ENCODE measurements around the gene GLIPR2. TPM values are rescaled to one million over a fixed set of nuclear protein-coding genes. Genes with fewer than 3 reads are reported as not detected.

Gene GLIPR2
- total and polyA plus RNA-seq, 2 of the 4 experiments (the other 2 are of a cell fraction): 35.8 to 43.3 TPM

- no peak overlapping the region for H4K8ac ChIP-seq (ENCODE audit: low read depth in 2 of 2, low read length in 2 of 2)
- H2AK9ac ChIP-seq (replicated peaks; ENCODE audit: low read depth, low read length, poor library complexity): no peak overlapping the region
- H3K9me3 ChIP-seq (ENCODE audit: control insufficient read depth, insufficient read depth, low read length): no peaks in the 10 kb centered on the region
- peak; percentile 56 for ATAC-seq (ENCODE audit: low read depth)
- no peak overlapping the region for H3K4me2 ChIP-seq (ENCODE audit: low read depth, low read length)
- in situ Hi-C loops (cut with MboI; ENCODE audit: low sequenced_read_pairs) (no loop called here), intact Hi-C loops (cut with micrococcal nuclease) (no loop called here), dilution Hi-C loops (cut with HindIII; ENCODE audit: low sequenced_read_pairs, unreplicated experiment) (no loop called here)
- no peak overlapping the region for H3K4me3 ChIP-seq (ENCODE audit: insufficient read depth, low read depth, low read length)
- H3K9me1 ChIP-seq (ENCODE audit: insufficient read depth, low read length): peaks cover 7% of the 10 kb centered on the region
- H3K18ac ChIP-seq (ENCODE audit: low read depth, low read length): no peak overlapping the region
- no peak overlapping the region; the same call in 1 of the 2 replicates for H3K4ac ChIP-seq (ENCODE audit: low read depth, low read length)
- H2BK120ac ChIP-seq (ENCODE audit: low read depth, low read length): no peak overlapping the region
- no peak overlapping the region for H2AK5ac ChIP-seq (ENCODE audit: low read depth, low read length)
- no peak overlapping the region for H3K27ac ChIP-seq (ENCODE audit: insufficient read depth, low read length)
- ChIA-PET POLR2A (ENCODE audit: unreplicated experiment) (no interaction called here), CTCF (interaction anchor here (0.8 kb wide), 1 partner anchor 47 kb away, joined by 3 read pairs; no protein-coding TSS in a partner anchor)
- DNase-seq: no peak
- H2BK5ac ChIP-seq (ENCODE audit: low read depth, low read length, poor library complexity, severe bottlenecking): no peak overlapping the region
- H4K91ac ChIP-seq (ENCODE audit: insufficient read depth, low read depth, low read length): no peak overlapping the region
- H3K23ac ChIP-seq (ENCODE audit: low read depth, low read length): peak overlapping the region; percentile 17; the same call in 1 of the 2 replicates
- no peaks in the 10 kb centered on the region for H3K27me3 ChIP-seq (ENCODE audit: control insufficient read depth, insufficient read depth, low read length)
- H3K56ac ChIP-seq (ENCODE audit: extremely low read depth, insufficient read depth, low read length): no peak overlapping the region
- H4K20me1 ChIP-seq (ENCODE audit: insufficient read depth, low read length): no peaks in the 10 kb centered on the region
- H2BK15ac ChIP-seq (ENCODE audit: low read depth, low read length): no peak overlapping the region
- H3K4me1 ChIP-seq (ENCODE audit: control insufficient read depth, insufficient read depth, low read length): peaks cover 9% of the 10 kb centered on the region
- peak overlapping the region; percentile 33 for H2AFZ ChIP-seq (replicated peaks; ENCODE audit: low read length, poor library complexity)
- no peak overlapping the region for H2BK20ac ChIP-seq (ENCODE audit: low read depth, low read length)
- H3K79me1 ChIP-seq (ENCODE audit: low read depth in 1 of 2, low read length in 2 of 2): peaks cover 4 to 12% of the 10 kb centered on the region in 2 experiments; a peak in 2 of 4 replicates
- H3K14ac ChIP-seq (replicated peaks; ENCODE audit: low read depth, low read length): no peak overlapping the region; the same call in 1 of the 2 replicates
- no peak for TF ChIP-seq FOS (IDR thresholded peaks at IDR 0.05; ENCODE audit: low read depth, low read length)
- TF ChIP-seq POLR2A (IDR thresholded peaks at IDR 0.05; ENCODE audit: low read depth, low read length): no peak
- no peak for TF ChIP-seq SMC3 (IDR thresholded peaks at IDR 0.05; ENCODE audit: low read depth, low read length)
- no peak for TF ChIP-seq CEBPB (IDR thresholded peaks at IDR 0.05; ENCODE audit: low read depth, low read length)
- no peak for TF ChIP-seq BHLHE40 (IDR thresholded peaks at IDR 0.05; ENCODE audit: low read depth, low read length)
- TF ChIP-seq NFE2L2 (IDR thresholded peaks at IDR 0.05; ENCODE audit: low read depth, low read length): no peak
- TF ChIP-seq, protein P1, sequence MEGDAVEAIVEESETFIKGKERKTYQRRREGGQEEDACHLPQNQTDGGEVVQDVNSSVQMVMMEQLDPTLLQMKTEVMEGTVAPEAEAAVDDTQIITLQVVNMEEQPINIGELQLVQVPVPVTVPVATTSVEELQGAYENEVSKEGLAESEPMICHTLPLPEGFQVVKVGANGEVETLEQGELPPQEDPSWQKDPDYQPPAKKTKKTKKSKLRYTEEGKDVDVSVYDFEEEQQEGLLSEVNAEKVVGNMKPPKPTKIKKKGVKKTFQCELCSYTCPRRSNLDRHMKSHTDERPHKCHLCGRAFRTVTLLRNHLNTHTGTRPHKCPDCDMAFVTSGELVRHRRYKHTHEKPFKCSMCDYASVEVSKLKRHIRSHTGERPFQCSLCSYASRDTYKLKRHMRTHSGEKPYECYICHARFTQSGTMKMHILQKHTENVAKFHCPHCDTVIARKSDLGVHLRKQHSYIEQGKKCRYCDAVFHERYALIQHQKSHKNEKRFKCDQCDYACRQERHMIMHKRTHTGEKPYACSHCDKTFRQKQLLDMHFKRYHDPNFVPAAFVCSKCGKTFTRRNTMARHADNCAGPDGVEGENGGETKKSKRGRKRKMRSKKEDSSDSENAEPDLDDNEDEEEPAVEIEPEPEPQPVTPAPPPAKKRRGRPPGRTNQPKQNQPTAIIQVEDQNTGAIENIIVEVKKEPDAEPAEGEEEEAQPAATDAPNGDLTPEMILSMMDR (conservative IDR thresholded peaks at IDR 0.05; ENCODE audit: low read depth, low read length): no peak
- TF ChIP-seq RFX5 (IDR thresholded peaks at IDR 0.05; ENCODE audit: low read depth, low read length): no peak
- no peak for TF ChIP-seq RAD21 (IDR thresholded peaks at IDR 0.05; ENCODE audit: low read length)
- TF ChIP-seq ELK1 (IDR thresholded peaks at IDR 0.05; ENCODE audit: borderline replicate concordance, low read depth, low read length): no peak
- no peak for TF ChIP-seq MAFK (IDR thresholded peaks at IDR 0.05; ENCODE audit: low read depth, low read length)
- peaks cover 45% of the 10 kb centered on the region for H3K36me3 ChIP-seq (ENCODE audit: control insufficient read depth, insufficient read depth, low read length)
- no peak overlapping the region for H3K9ac ChIP-seq (ENCODE audit: low read depth, low read length)
- no TSS peak for BruUV-seq (replicated peaks)
- WGBS, 2 experiments (ENCODE audit: extremely low coverage in 2 of 2, insufficient read length in 1 of 2): 90% methylated on average over 2 of the region's 3 CpGs; no CpG with 5 or more reads in 1 of the 2 experiments
- H4K5ac ChIP-seq (ENCODE audit: low read depth, low read length): no peak overlapping the region
These were observed 19.9 kb upstream of the GLIPR2 start for GRCh38 chr9:36116593-36116992.
